Pancreas (tissue), 10 donors: Measurements from ENCODE around the gene SEC63. TPM values are rescaled to one million over a fixed set of nuclear protein-coding genes. Genes with fewer than 3 reads are reported as not detected.
A peak's percentile ranks its signal among the peaks of the same experiment; 100 is the strongest.

ENCODE experiments used
- ATAC-seq, 4 donors: fragments of 200-7000 bp; cut with Tn5 transposase; one replicate each; pipeline versions ENCODE4 v1.8.0 to v1.9.1; 2020; ENCODE audit warnings: mild to moderate bottlenecking in 4 of 4, moderate library complexity in 4 of 4
- DNase-seq, 6 donors: peaks; one replicate each; pipeline ENCODE4 v3.0.0-alpha.2; 2020
- FAIRE-seq: peaks from 2 replicates; lab custom pipeline; 2012; peaks lifted over from hg19 to GRCh38; lab: Jason Lieb, UNC
- H3K27ac ChIP-seq, 4 donors: fragments of 200-600 bp; sonication (generic); 1 replicate in 3 of 4; 2 replicates in 1 of 4; pipeline versions ENCODE4 v1.5.0 to v1.8.0; 2020
- H3K27me3 ChIP-seq, 4 donors: fragments of 200-600 bp; one replicate each; pipeline ENCODE4 v1.8.0; 2021
- H3K36me3 ChIP-seq, 3 donors: fragments of 200-600 bp; sonication (generic) in 1 of 3; one replicate each; pipeline versions ENCODE4 v1.5.0 to v1.8.0; 2020 to 2021
- H3K4me1 ChIP-seq, 3 donors: fragments of 200-600 bp; one replicate each; pipeline ENCODE4 v1.8.0; 2021
- H3K4me3 ChIP-seq, 4 donors: fragments of 200-600 bp; sonication (generic) in 2 of 4; one replicate each; pipeline versions ENCODE4 v1.5.0 to v1.8.0; 2020 to 2021
- H3K9me3 ChIP-seq, 4 donors: fragments of 200-600 bp; one replicate each; pipeline ENCODE4 v1.8.0; 2021
- WGBS, 2 donors: extraction: QIAGEN DNeasy Blood & Tissue Kit; methylation state at CpG; one replicate each; pipeline ENCODE4 v1.1.7; 2013; 5-methylcytosine and 5-hydroxymethylcytosine counted together
- intact Hi-C, 3 donors: fragments of 100-400 bp; cut with DNase I; formaldehyde crosslinking; loops; one replicate each; pipeline versions ENCODE4 v1.11.1 to v1.14.2; 2022
- polyA plus RNA-seq, 2 donors: library from polyadenylated mRNA; stranded (reverse); fragments of 200-250 nt; gene quantifications; one replicate each; pipeline ENCODE4 v1.2.3, GENCODE V29; 2013
- total RNA-seq, 6 donors: library from RNA; stranded (reverse); fragmentation: NEBNext Ultra II Directional in 4 of 6; extraction: Animal tissue kit (Norgen Biotek cat#: 25700) in 4 of 6; gene quantifications; one replicate each; pipeline versions ENCODE4 v1.2.1 to v1.2.4, GENCODE V29; 2021 to 2023
- TF ChIP-seq, protein P1 (sequence below), 4 donors: fragments of 200-600 bp; sonication (generic) in 3 of 4; IDR thresholded peaks; one replicate each; pipeline versions ENCODE4 v1.5.0 to v1.8.0; 2021; ENCODE audit warnings: antibody characterized with exemption in 4 of 4
- donor health status: healthy with polysubstance abuse.
- donor health status: DM: no; HTN: no; CAD: no; lungs with moderate emphysema.
- donor health status: DM: no; HTN: no; CAD: no.
- donor health status: control.
- donor health status: control.
- donor health status: Bipolar disorder and iron deficiency.
- donor health status: DM: yes; HTN: yes; CAD: no.
- donor health status: DM: no; HTN: no; CAD: no.
- donor health status: DM: no; HTN: no; CAD: no.
- donor health status: DM: yes; HTN: yes; CAD: no.

SEC63 gene
- total and polyA plus RNA-seq, 8 donors = 34.4 to 146 (median 115) TPM

GRCh38 chr6:107989166-107990094 lies 31.4 kb upstream of the SEC63 start:
- DNase-seq (peak in 1 of 6 donors; percentile 13), ATAC-seq (peak; percentile 50 to 92 (median 70)), FAIRE-seq (no peak)
- Histone ChIP-seq H3K27me3 (no peaks in the 10 kb centered on the region), H3K4me3 (no peak overlapping the region), H3K4me1 (peaks cover 3 to 11% (median 8%) of the 10 kb centered on the region in 3 donors), H3K9me3 (no peaks in the 10 kb centered on the region), H3K27ac (peak overlapping the region in 1 of 4 donors; percentile 28), H3K36me3 (no peaks in the 10 kb centered on the region)
- intact Hi-C loops = no loop called here
- WGBS, 2 donors = 26 to 29% methylated on average over 6 of the region's 6 CpGs
- TF ChIP-seq, protein P1, sequence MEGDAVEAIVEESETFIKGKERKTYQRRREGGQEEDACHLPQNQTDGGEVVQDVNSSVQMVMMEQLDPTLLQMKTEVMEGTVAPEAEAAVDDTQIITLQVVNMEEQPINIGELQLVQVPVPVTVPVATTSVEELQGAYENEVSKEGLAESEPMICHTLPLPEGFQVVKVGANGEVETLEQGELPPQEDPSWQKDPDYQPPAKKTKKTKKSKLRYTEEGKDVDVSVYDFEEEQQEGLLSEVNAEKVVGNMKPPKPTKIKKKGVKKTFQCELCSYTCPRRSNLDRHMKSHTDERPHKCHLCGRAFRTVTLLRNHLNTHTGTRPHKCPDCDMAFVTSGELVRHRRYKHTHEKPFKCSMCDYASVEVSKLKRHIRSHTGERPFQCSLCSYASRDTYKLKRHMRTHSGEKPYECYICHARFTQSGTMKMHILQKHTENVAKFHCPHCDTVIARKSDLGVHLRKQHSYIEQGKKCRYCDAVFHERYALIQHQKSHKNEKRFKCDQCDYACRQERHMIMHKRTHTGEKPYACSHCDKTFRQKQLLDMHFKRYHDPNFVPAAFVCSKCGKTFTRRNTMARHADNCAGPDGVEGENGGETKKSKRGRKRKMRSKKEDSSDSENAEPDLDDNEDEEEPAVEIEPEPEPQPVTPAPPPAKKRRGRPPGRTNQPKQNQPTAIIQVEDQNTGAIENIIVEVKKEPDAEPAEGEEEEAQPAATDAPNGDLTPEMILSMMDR (IDR thresholded peaks at IDR 0.05) = no peak

DNA sequence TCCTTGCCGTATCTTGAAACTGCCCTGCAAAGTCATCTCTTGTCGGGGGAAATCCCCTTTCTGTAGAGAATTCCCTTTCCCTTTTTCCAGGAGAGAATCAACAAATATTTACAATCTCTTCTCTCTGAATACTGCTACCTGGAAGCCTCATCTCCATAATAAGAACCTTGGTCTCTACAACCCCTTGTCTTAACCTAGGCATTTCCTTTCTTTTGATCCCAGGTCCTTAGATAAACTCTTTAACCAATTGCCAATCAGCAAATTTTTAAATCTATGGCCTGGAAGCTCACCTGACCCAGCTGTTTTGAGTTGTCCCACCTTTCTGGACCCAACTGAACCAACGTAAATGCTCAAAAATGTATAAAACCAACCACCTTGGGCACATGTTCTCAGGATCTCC lies 30.6 kb upstream of the SEC63 start:
- DNase-seq (no peak), ATAC-seq (no peak), FAIRE-seq (no peak)
- no peaks in the 10 kb centered on the region for H3K9me3 ChIP-seq
- WGBS, 2 donors = 91 to 92% methylated on average over 3 of the region's 3 CpGs
- intact Hi-C loops = no loop called here
- H3K4me1 ChIP-seq = peaks cover 3 to 11% (median 8%) of the 10 kb centered on the region in 3 donors
- H3K4me3 ChIP-seq = no peak overlapping the region
- H3K36me3 ChIP-seq = no peaks in the 10 kb centered on the region
- TF ChIP-seq, protein P1 (IDR thresholded peaks at IDR 0.05) = no peak
- H3K27me3 ChIP-seq = no peaks in the 10 kb centered on the region
- H3K27ac ChIP-seq = no peak overlapping the region

- intact Hi-C loops = no loop called here
- Histone ChIP-seq H3K4me1 (peaks cover 3 to 11% (median 8%) of the 10 kb centered on the region in 3 donors), H3K27me3 (no peaks in the 10 kb centered on the region), H3K9me3 (no peaks in the 10 kb centered on the region), H3K36me3 (no peaks in the 10 kb centered on the region), H3K4me3 (no peak overlapping the region), H3K27ac (no peak overlapping the region)
- ATAC-seq (no peak), DNase-seq (no peak), FAIRE-seq (no peak)
- WGBS, 2 donors = 95 to 97% methylated on average over 3 of the region's 3 CpGs
- TF ChIP-seq, protein P1 (IDR thresholded peaks at IDR 0.05) = no peak
Observed at GRCh38 chr6:107987805-107988204, 29.8 kb upstream of the SEC63 start.

GRCh38 chr6:107985701-107986100 lies 27.7 kb upstream of the SEC63 start:
- Histone ChIP-seq H3K27ac (no peak overlapping the region), H3K4me1 (peaks cover 3 to 11% (median 8%) of the 10 kb centered on the region in 3 donors), H3K9me3 (no peaks in the 10 kb centered on the region), H3K27me3 (no peaks in the 10 kb centered on the region), H3K4me3 (no peak overlapping the region), H3K36me3 (no peaks in the 10 kb centered on the region)
- 90 to 91% methylated on average over 14 of the region's 14 CpGs for WGBS, 2 donors
- FAIRE-seq = no peak
- no peak for ATAC-seq
- DNase-seq = no peak
- TF ChIP-seq, protein P1 (IDR thresholded peaks at IDR 0.05) = no peak
- intact Hi-C loops = no loop called here

GRCh38 chr6:107983811-107984210 lies 25.8 kb upstream of the SEC63 start:
- DNase-seq (no peak), ATAC-seq (no peak), FAIRE-seq (no peak)
- Histone ChIP-seq H3K4me3 (no peak overlapping the region), H3K27me3 (no peaks in the 10 kb centered on the region), H3K9me3 (no peaks in the 10 kb centered on the region), H3K4me1 (no peaks in the 10 kb centered on the region), H3K36me3 (no peaks in the 10 kb centered on the region), H3K27ac (no peak overlapping the region)
- TF ChIP-seq, protein P1 (IDR thresholded peaks at IDR 0.05) = no peak
- intact Hi-C loops = loop anchor here in 1 of 3 donors (5.0 kb wide), 1 partner anchor 63 kb away; no protein-coding TSS in a partner anchor
- 85 to 94% methylated on average over 4 of the region's 4 CpGs for WGBS, 2 donors
